A549 (cell line): ENCODE data around the gene XCR1. TPM values are rescaled to one million over a fixed set of nuclear protein-coding genes. Genes with fewer than 3 reads are reported as not detected.
A peak's percentile ranks its signal among the peaks of the same experiment; 100 is the strongest.

Experiments used
- ATAC-seq, 2 experiments: fragments of 200-7000 bp in 1 of 2; fragments of >200 bp in 1 of 2; cut with Nextera tagmentation in 1 of 2; cut with Tn5 transposase in 1 of 2; 3 replicates each; pipeline versions ENCODE4 v1.8.0 to v1.9.1; 2018 to 2020; ENCODE audit warnings: mild to moderate bottlenecking in 1 of 2, moderate library complexity in 1 of 2
- CTCF ChIA-PET: fragments of 300-600 bp; sonication (Branson Sonifier 250); formaldehyde crosslinking; extraction: SDS; loops from one replicate; lab custom pipeline; 2021; ENCODE audit warnings: antibody characterized with exemption, inconsistent platforms; lab: Yijun Ruan, JAX
- POLR2A ChIA-PET: fragments of 350-600 bp; formaldehyde crosslinking; extraction: SDS; loops from one replicate; lab custom pipeline; 2021; ENCODE audit warnings: antibody characterized with exemption, inconsistent platforms; lab: Yijun Ruan, JAX
- DNase-seq, 2 experiments: peaks; one replicate each; pipeline versions ENCODE4 v3.0.0 to v3.0.0-alpha.2; 2011 to 2016; ENCODE audit warnings: low read depth in 1 of 2, low spot score in 1 of 2
- FAIRE-seq: peaks from 2 replicates; lab custom pipeline; 2011; peaks lifted over from hg19 to GRCh38; lab: Jason Lieb, UNC
- H3K27ac ChIP-seq, 2 experiments: fragments of >200 bp; sonication (Bioruptor Twin); formaldehyde crosslinking; 3 replicates each; pipeline ENCODE4 v1.5.1; 2016 to 2017
- H3K4me1 ChIP-seq: fragments of >200 bp; sonication (Bioruptor Twin); formaldehyde crosslinking; 3 replicates; pipeline ENCODE4 v1.6.1; 2016
- H3K4me2 ChIP-seq: fragments of >200 bp; sonication (Bioruptor Twin); formaldehyde crosslinking; 3 replicates; pipeline ENCODE4 v1.6.1; 2016
- H3K4me3 ChIP-seq: fragments of >200 bp; sonication (Bioruptor Twin); formaldehyde crosslinking; 3 replicates; pipeline ENCODE4 v1.5.1; 2016
- H3K9me3 ChIP-seq: fragments of >200 bp; sonication (Bioruptor Twin); formaldehyde crosslinking; 3 replicates; pipeline ENCODE4 v1.6.1; 2016
- CBX8 ChIP-seq: fragments of 200-600 bp; sonication (generic); IDR thresholded peaks from 2 replicates; pipeline ENCODE4 v1.6.1; 2016
- CEBPB ChIP-seq, 2 experiments: fragments of >200 bp in 1 of 2; sonication (Bioruptor Twin) in 1 of 2; formaldehyde crosslinking in 1 of 2; IDR thresholded peaks; 2 replicates each; pipeline ENCODE4 v1.6.1; 2012 to 2016
- CHD2 ChIP-seq: fragments of 150-350 bp; IDR thresholded peaks from 2 replicates; pipeline ENCODE4 v1.6.1; 2014; ENCODE audit warnings: low read length; ENCODE audit not compliant: partially characterized antibody
- ESRRA ChIP-seq: fragments of 150-350 bp; IDR thresholded peaks from 2 replicates; pipeline ENCODE4 v1.6.1; 2014; ENCODE audit warnings: mild to moderate bottlenecking, low read length, borderline replicate concordance
- FOSL2 ChIP-seq, 2 experiments: fragments of 450-650 bp in 1 of 2; fragments of >200 bp in 1 of 2; sonication (Bioruptor Twin) in 1 of 2; formaldehyde crosslinking; IDR thresholded peaks; 2 replicates each; pipeline versions ENCODE4 v1.5.0 to v1.6.1; 2016 to 2020; ENCODE audit warnings: mild to moderate bottlenecking in 1 of 2, moderate library complexity in 1 of 2
- FOXS1 ChIP-seq: fragments of 250-450 bp; sonication (Bioruptor Pico); IDR thresholded peaks from 2 replicates; pipeline ENCODE4 v1.5.0; 2020; ENCODE audit warnings: mild to moderate bottlenecking, moderate library complexity
- HEYL ChIP-seq: fragments of 250-450 bp; sonication (Bioruptor Pico); IDR thresholded peaks from 2 replicates; pipeline ENCODE4 v1.8.0; 2021; ENCODE audit warnings: mild to moderate bottlenecking, moderate library complexity
- JUNB ChIP-seq: fragments of >200 bp; sonication (Bioruptor Twin); formaldehyde crosslinking; IDR thresholded peaks from 2 replicates; pipeline ENCODE4 v1.6.1; 2016
- KDM1A ChIP-seq: fragments of 200-600 bp; sonication (generic); IDR thresholded peaks from 2 replicates; pipeline ENCODE4 v1.6.1; 2016; ENCODE audit warnings: low read depth, mild to moderate bottlenecking
- MAFK ChIP-seq: fragments of 450-650 bp; IDR thresholded peaks from 2 replicates; pipeline ENCODE4 v1.6.1; 2014; ENCODE audit not compliant: partially characterized antibody
- NFE2L2 ChIP-seq: fragments of 150-350 bp; conservative IDR thresholded peaks from 2 replicates; pipeline ENCODE4 v1.6.1; 2014; ENCODE audit warnings: low read length
- NPAS2 ChIP-seq: fragments of 250-450 bp; sonication (Bioruptor Pico); IDR thresholded peaks from 2 replicates; pipeline ENCODE4 v1.8.0; 2022; ENCODE audit warnings: mild to moderate bottlenecking, moderate library complexity, borderline replicate concordance
- NR3C1 ChIP-seq: fragments of >200 bp; sonication (Bioruptor Twin); formaldehyde crosslinking; IDR thresholded peaks from 3 replicates; pipeline ENCODE4 v1.6.1; 2017
- POLR2A ChIP-seq: IDR thresholded peaks from 2 replicates; pipeline ENCODE4 v1.6.1; 2012; ENCODE audit warnings: mild to moderate bottlenecking, low read length
- RFX5 ChIP-seq: fragments of 450-650 bp; IDR thresholded peaks from 2 replicates; pipeline ENCODE4 v1.7.1; 2014; ENCODE audit warnings: antibody characterized with exemption, mild to moderate bottlenecking, moderate library complexity
- RNF2 ChIP-seq: fragments of 200-600 bp; sonication (generic); IDR thresholded peaks from 2 replicates; pipeline ENCODE4 v1.6.1; 2016; ENCODE audit warnings: low read depth, mild to moderate bottlenecking, antibody characterized with exemption, moderate library complexity, borderline replicate concordance
- TFCP2L1 ChIP-seq: fragments of 250-450 bp; sonication (Bioruptor Pico); IDR thresholded peaks from 2 replicates; pipeline ENCODE4 v1.5.0; 2021; ENCODE audit warnings: mild to moderate bottlenecking
- TP53 ChIP-seq: fragments of 250-450 bp; sonication (Bioruptor Pico); IDR thresholded peaks from 2 replicates; pipeline ENCODE4 v1.5.0; 2021; ENCODE audit warnings: mild to moderate bottlenecking, moderate library complexity
- ZNF302 ChIP-seq: fragments of 250-450 bp; sonication (Bioruptor Pico); IDR thresholded peaks from 2 replicates; pipeline ENCODE4 v1.9.0; 2021; ENCODE audit warnings: inconsistent platforms, mild to moderate bottlenecking, moderate library complexity
- ZSCAN20 ChIP-seq: fragments of 250-450 bp; sonication (Bioruptor Pico); IDR thresholded peaks from 2 replicates; pipeline ENCODE4 v1.8.0; 2022; ENCODE audit warnings: mild to moderate bottlenecking, moderate library complexity
- WGBS: methylation state at CpG from one replicate; pipeline ENCODE4 v1.1.6; 2017; ENCODE audit errors: missing lambda C conversion rate; 5-methylcytosine and 5-hydroxymethylcytosine counted together
- polyA plus RNA-seq, 4 experiments: library from polyadenylated mRNA; depleted of rRNA in 3 of 4; stranded (reverse); fragments of >200 nt; fragmentation: RNase III in 1 of 4; extraction: RNeasy Plus Mini Kit Qiagen cat#74134 plus additional on column Dnase treatment in 1 of 4; gene quantifications; 2 replicates in 3 of 4; 3 replicates in 1 of 4; pipeline ENCODE4 v1.2.3, GENCODE V29; 2011 to 2017
- TF ChIP-seq, protein P1 (sequence below): IDR thresholded peaks from 2 replicates; pipeline ENCODE4 v1.6.1; 2012
- TF ChIP-seq, protein P2 (sequence below): fragments of 250-450 bp; sonication (Bioruptor Pico); IDR thresholded peaks from 2 replicates; pipeline ENCODE4 v1.5.0; 2021; ENCODE audit warnings: mild to moderate bottlenecking, moderate library complexity, borderline replicate concordance
- TF ChIP-seq, protein P3 (sequence below): fragments of 450-650 bp; IDR thresholded peaks from 2 replicates; pipeline ENCODE4 v1.6.1; 2014; ENCODE audit warnings: antibody characterized with exemption
- TF ChIP-seq, protein P4 (sequence below): fragments of >200 bp; sonication (Bioruptor Twin); formaldehyde crosslinking; IDR thresholded peaks from 3 replicates; pipeline ENCODE4 v1.6.1; 2016

XCR1 gene
- polyA plus RNA-seq, 2 of the 4 experiments (the other 2 are of a cell fraction) = not detected

DNA sequence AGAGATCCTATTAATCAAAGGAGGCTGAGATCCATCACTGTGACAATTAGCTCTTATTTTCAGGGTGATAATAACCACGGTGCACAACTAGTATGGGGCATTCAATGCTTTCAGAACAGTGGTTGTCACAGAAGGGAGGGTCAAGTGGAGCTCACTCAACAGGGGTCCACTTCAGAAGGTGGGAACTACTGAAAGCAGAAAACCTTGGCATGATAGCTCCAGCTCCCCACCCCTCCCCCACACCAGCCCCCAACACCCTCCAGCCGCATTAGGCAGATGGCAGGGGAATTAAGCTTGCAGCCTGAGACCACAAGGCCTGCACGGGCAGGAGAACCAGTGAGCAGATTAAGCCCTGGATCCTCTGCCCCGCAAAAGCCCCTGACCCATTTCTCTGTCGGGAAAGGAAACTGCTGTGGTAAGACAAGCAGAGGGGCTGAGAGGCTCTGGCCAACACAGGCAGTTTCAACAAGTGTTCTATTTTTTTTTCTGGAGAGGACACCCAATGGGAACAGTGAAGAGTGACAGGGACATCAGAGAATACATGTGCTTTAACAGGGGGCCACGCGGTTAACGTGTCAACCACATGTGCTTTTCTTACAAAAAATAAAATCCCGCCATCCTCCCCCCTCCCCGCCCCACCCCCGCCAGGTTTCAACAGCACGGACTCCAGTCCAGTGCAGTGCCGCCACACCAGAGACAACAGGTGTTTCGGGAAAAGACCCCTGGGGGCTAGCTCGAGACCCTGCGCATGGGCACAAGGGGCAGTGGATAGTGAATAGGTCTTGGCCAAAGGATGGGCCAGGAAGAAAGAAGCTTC lies 32.7 kb downstream of the XCR1 start:
- DNase-seq (no peak), FAIRE-seq (no peak), ATAC-seq (peak; percentile 4 to 31; a peak in 4 of 6 replicates)
- Histone ChIP-seq H3K4me1 (peaks cover 8% of the 10 kb centered on the region; the same call in 2 of the 3 replicates), H3K27ac (peak overlapping the region; percentile 73 to 96), H3K4me2 (peak overlapping the region; percentile 72), H3K4me3 (peak overlapping the region; percentile 78), H3K9me3 (no peaks in the 10 kb centered on the region)
- ChIA-PET CTCF (interaction anchor here (0.5 to 0.6 kb wide), 2 partner anchors 10 to 16 kb away, joined by 3 to 4 read pairs; no protein-coding TSS in a partner anchor), POLR2A (no interaction called here)
- WGBS = 14% methylated on average over 15 of the region's 16 CpGs
- TF ChIP-seq CEBPB (IDR thresholded peaks at IDR 0.05) = no peak
- no peak for TF ChIP-seq CHD2
- TF ChIP-seq TP53 (CRISPR knock-in tag) = no peak
- TF ChIP-seq, protein P1, sequence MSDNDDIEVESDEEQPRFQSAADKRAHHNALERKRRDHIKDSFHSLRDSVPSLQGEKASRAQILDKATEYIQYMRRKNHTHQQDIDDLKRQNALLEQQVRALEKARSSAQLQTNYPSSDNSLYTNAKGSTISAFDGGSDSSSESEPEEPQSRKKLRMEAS = no peak
- TF ChIP-seq HEYL (CRISPR knock-in tag) = no peak
- TF ChIP-seq JUNB = no peak
- TF ChIP-seq ZNF302 (CRISPR knock-in tag) = no peak
- TF ChIP-seq, protein P2, sequence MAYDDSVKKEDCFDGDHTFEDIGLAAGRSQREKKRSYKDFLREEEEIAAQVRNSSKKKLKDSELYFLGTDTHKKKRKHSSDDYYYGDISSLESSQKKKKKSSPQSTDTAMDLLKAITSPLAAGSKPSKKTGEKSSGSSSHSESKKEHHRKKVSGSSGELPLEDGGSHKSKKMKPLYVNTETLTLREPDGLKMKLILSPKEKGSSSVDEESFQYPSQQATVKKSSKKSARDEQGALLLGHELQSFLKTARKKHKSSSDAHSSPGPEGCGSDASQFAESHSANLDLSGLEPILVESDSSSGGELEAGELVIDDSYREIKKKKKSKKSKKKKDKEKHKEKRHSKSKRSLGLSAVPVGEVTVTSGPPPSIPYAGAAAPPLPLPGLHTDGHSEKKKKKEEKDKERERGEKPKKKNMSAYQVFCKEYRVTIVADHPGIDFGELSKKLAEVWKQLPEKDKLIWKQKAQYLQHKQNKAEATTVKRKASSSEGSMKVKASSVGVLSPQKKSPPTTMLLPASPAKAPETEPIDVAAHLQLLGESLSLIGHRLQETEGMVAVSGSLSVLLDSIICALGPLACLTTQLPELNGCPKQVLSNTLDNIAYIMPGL (CRISPR knock-in tag) = no peak
- no peak for TF ChIP-seq RFX5
- TF ChIP-seq NR3C1 = no peak
- no peak for TF ChIP-seq FOSL2 (IDR thresholded peaks at IDR 0.05)
- no peak for TF ChIP-seq FOSL2 (CRISPR knock-in tag; IDR thresholded peaks at IDR 0.05)
- TF ChIP-seq ESRRA = no peak

DNA sequence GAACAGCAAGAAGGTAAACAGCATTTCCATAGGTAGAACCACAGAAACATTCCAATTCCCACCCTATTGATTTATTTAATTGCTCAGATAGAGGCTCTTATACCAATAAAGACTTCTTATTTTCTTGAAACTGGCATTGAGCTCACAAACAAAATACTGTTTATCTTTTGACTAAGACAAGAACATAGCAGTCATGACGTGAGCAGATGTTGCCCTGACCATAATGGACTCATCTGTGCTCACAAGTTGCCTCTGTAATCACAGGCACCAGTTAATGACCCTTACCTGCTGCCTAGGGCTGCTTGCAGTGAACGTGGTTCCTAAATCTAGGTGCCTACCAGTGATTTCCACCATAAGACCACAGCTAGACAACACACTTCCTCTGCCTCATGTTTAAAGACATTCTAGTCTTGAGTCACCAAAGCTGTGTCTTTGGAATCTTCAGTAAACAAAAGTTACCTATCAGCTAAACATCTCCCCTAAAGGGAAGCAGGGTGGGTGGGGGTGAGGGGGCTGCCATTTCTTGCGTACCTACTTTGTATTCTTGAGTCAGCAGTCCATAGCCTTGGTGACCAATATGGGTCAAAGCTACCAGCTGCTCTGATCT lies 33.8 kb downstream of the XCR1 start:
- FAIRE-seq = no peak
- Histone ChIP-seq H3K4me3 (no peak overlapping the region), H3K4me1 (peaks cover 17% of the 10 kb centered on the region), H3K4me2 (no peak overlapping the region), H3K9me3 (no peaks in the 10 kb centered on the region), H3K27ac (no peak overlapping the region)
- no peak for DNase-seq
- CTCF ChIA-PET = interaction anchor here (0.9 to 1.3 kb wide), 2 partner anchors 85 to 385 kb away, joined by 4 to 7 read pairs; no protein-coding TSS in a partner anchor
- ATAC-seq = no peak
- no peak for TF ChIP-seq CBX8
- no peak for TF ChIP-seq ESRRA
- TF ChIP-seq NFE2L2 = no peak
- TF ChIP-seq, protein P2 (CRISPR knock-in tag) = no peak
- no peak for TF ChIP-seq KDM1A
- no peak for TF ChIP-seq MAFK
- no peak for TF ChIP-seq HEYL (CRISPR knock-in tag)
- TF ChIP-seq RNF2 = no peak
- TF ChIP-seq ZSCAN20 (CRISPR knock-in tag) = no peak
- TF ChIP-seq, protein P3, sequence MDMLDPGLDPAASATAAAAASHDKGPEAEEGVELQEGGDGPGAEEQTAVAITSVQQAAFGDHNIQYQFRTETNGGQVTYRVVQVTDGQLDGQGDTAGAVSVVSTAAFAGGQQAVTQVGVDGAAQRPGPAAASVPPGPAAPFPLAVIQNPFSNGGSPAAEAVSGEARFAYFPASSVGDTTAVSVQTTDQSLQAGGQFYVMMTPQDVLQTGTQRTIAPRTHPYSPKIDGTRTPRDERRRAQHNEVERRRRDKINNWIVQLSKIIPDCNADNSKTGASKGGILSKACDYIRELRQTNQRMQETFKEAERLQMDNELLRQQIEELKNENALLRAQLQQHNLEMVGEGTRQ = no peak
- no peak for TF ChIP-seq POLR2A
- TF ChIP-seq FOXS1 = no peak
- TF ChIP-seq NPAS2 (CRISPR knock-in tag) = no peak
- TF ChIP-seq, protein P4, sequence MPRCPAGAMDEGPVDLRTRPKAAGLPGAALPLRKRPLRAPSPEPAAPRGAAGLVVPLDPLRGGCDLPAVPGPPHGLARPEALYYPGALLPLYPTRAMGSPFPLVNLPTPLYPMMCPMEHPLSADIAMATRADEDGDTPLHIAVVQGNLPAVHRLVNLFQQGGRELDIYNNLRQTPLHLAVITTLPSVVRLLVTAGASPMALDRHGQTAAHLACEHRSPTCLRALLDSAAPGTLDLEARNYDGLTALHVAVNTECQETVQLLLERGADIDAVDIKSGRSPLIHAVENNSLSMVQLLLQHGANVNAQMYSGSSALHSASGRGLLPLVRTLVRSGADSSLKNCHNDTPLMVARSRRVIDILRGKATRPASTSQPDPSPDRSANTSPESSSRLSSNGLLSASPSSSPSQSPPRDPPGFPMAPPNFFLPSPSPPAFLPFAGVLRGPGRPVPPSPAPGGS = no peak
- TF ChIP-seq TFCP2L1 (CRISPR knock-in tag) = no peak
- WGBS = 89% methylated on average over 3 of the region's 3 CpGs
- POLR2A ChIA-PET = no interaction called here
